T-helper 9 cell (primary cell): ENCODE data around the gene CEP97.
A peak's percentile ranks its signal among the peaks of the same experiment; 100 is the strongest.

Source experiments
- DNase-seq: peaks from one replicate; pipeline ENCODE4 v3.0.0-alpha.2; 2020

Gene CEP97

GRCh38 chr3:101779047-101779821 lies 54.8 kb downstream of the CEP97 start, which contains the start of gene NXPE3:
NXPE3 (plus strand) TSS chr3:101779211; CDS start chr3:101785597, 6,386 bp downstream.
- peak; percentile 91 for DNase-seq

- DNase-seq, result no peak
Measured at GRCh38 chr3:101779822-101780381, 55.5 kb downstream of the CEP97 start.

DNA sequence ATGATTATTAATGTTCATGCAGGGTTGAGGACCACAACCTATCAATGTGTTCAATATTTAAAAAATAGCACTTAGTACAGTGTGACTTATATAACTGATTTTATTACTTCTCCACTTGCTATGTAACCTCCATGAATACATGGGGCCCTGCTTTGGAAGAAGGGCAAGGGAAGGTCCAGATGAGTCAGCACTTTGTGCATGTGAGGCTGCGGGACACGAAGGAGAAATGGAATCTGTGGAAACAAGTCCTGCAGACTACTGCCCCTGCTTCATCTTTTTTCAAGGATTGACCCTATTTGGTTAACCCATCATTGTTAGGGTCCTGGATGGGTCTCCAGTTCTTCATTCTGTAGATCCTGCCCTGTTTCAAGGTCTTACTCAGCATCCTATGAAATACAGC lies 56.2 kb downstream of the CEP97 start:
- DNase-seq, result no peak

DNA sequence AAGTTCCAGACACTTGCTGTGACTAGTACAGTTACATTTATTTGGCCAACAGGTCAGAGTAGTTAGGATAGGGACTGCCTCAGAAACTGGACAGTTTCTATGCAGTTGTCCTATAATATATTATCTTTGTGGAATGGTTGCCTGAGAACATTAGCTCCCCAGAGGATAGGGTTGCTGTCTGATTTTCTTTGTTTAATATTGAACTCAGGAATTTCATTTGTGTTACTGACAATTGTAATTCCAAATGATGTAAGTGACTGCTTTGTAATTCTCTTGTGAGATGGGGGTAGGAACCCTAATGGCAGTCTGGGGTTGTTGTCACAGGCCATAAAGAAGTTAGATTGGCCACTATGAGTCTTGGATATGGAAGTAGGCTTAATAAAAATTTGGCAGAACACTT lies 56.8 kb downstream of the CEP97 start:
- no peak for DNase-seq

DNA sequence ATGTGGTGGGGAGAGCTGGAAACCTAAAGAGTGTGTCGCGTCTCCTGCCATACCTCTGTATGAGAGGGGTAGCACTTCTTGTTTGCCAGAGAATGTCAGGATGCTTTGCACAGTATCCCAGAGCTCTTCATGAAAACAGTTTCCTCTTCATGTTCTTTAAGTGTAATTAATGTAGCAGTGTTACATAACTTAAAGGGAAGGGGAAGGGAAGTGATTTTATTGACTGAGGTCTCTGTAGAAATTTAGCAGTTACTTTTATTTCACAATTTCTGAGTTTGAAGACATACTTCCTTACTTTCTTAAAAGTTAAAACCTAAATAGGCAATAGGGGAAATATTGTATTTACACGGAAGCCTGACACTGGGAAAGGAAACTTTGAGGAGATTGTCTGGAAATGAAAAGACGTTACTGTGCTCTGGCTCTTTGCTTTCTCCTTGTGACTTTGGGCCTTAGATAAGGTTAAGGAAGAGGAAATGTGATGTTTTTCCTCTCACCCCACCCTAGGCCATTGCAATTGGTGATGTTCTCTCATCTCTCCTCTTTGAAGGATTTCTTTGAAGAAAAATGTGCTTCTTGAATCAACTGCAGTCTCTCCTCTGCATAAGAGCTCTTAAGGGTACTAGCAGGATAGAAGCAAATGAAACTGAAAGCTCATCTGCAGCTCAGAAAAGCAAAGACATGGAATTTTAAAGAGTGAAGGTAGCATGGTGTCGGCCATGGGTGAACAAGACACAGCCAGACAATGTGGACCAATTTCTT lies 60.6 kb downstream of the CEP97 start:
- DNase-seq, result no peak

GRCh38 chr3:101791778-101792177 lies 67.4 kb downstream of the CEP97 start:
- no peak for DNase-seq

- DNase-seq, result no peak
Measured at GRCh38 chr3:101796077-101796680, 71.8 kb downstream of the CEP97 start.

- no peak for DNase-seq
Measured at GRCh38 chr3:101801174-101801573, 76.8 kb downstream of the CEP97 start.

- DNase-seq, result no peak
Measured at GRCh38 chr3:101802179-101802578, 77.8 kb downstream of the CEP97 start.

GRCh38 chr3:101803173-101803782 lies 78.9 kb downstream of the CEP97 start:
- DNase-seq, result peak; percentile 17

DNA sequence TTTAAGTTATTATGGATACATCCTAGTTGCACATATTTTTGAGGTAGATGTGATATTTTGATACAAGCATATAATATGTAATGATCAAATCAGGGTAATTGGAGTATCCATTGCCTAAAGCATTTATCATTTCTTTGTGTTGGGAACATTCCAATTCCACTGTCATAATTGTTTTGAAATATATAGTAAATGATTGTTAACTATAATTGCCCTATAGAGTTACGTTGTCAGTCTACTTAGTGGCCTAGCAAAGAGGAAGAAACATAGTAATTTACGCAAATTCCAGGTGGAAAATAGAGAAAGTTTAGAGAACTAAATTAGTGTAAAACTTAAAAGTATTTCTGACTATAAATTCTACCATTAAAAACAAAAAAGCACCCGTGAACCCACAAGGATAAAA lies 79.5 kb downstream of the CEP97 start:
- DNase-seq, result no peak

DNA sequence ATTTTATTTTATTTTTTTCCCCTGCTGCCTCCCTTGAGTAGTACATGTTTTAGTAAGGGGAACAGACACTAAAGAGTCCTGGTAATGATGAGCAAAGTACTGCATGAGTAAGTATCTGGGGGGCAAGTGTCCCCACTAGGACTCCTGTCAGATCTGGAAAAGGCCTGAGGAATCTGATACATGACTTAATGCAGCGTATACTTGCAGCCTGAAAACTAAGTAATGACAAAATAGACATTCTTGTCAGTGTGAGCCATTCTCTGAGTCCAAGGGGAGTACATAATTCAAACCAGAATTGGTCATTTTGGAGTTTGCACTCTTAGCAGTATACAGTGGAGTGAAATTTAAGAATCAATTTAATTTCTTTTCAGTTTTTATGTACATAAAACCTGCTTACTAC lies 82.1 kb downstream of the CEP97 start:
- no peak for DNase-seq

GRCh38 chr3:101807888-101808287 lies 83.5 kb downstream of the CEP97 start:
- DNase-seq, result no peak

GRCh38 chr3:101809178-101810021 lies 85.0 kb downstream of the CEP97 start:
- DNase-seq, result peak; percentile 19

DNA sequence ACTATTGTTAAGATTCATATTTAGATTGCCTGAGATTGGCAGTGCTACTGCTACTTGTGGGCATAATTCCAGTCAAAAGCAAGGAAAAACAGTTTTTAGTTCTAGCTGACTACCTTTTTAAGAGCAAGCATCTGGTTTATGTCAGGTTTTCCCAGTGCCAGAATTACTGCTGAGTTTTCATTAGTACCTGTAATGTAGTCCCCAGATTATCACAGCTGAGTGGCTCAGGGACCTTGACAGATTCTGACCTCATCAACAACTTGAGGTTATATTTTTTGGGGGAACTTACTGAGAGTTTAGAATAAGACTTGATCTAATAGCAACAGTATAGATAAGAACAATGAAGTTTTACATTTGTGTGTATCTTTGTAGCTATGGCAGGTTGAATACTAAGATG lies 85.6 kb downstream of the CEP97 start:
- no peak for DNase-seq

- DNase-seq, result no peak
Measured at GRCh38 chr3:101811875-101812274, 87.5 kb downstream of the CEP97 start.

- no peak for DNase-seq
Measured at GRCh38 chr3:101812895-101813294, 88.5 kb downstream of the CEP97 start.

GRCh38 chr3:101813817-101814440 lies 89.5 kb downstream of the CEP97 start:
- no peak for DNase-seq

GRCh38 chr3:101814835-101815234 lies 90.4 kb downstream of the CEP97 start:
- no peak for DNase-seq

- no peak for DNase-seq
Measured at GRCh38 chr3:101816215-101817149, 92.1 kb downstream of the CEP97 start.
